ENCODE data around the gene FBXW11. TPM values are rescaled to one million over a fixed set of nuclear protein-coding genes. Genes with fewer than 3 reads are reported as not detected.

Gene FBXW11
- total RNA-seq = 10 to 100 TPM; 60.5 to 61.2 TPM

DNA sequence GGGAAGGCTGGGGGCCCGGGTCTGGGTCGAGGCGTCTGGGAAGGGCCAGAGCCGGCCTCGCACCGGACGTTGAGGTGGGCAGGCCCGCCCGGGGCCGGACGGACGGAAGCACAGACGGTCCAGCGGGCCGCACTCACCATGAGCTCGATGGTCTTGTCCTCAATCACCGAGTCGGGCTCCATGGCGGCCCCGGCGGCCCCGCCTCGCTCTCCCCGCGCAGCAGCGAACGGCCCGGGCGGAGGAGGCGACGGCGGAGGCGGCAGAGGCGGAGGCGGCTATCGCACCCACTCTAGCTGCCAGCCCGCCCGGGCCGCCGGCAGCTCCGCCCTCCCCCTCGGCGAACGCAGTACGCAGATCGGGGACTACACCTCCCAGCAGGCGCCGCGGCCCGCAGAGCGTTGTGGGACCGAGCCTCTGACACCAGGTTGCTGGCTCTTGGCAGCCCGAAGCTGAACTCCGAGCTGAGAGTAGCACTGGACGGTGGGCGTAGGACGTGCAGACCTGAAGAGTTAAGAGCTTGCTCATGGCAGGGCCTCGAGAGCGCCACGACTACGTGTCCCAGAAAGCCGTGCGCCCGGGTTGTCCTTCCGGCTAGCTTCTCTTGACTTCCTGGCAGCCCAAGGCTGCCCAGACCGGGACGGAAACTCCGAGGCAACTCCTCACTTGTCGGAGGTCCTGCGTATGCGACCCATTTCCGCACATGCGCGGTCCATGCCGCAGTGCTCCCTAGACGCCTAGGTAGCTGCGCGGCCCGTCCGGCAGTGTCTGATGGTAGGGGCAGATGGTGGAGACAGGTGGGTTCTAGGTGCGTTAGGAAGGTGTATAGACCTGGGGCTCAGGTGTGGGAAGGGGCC is at the start of gene FBXW11:
Gene FBXW11, minus strand, starts transcription at position 318 of the 854 bp plus-strand sequence. Its CDS starts 136 bp downstream, at position 182.
- ChIA-PET POLR2A (interaction anchor here (0.6 to 1.9 kb wide), 14 partner anchors 8 to 618 kb away, joined by 3 to 8 read pairs (median 3); no protein-coding TSS in a partner anchor), CTCF (interaction anchor here (0.5 to 3.9 kb wide), 13 partner anchors 17 to 100 kb away, joined by 3 to 22 read pairs (median 4); no protein-coding TSS in a partner anchor)

DNA sequence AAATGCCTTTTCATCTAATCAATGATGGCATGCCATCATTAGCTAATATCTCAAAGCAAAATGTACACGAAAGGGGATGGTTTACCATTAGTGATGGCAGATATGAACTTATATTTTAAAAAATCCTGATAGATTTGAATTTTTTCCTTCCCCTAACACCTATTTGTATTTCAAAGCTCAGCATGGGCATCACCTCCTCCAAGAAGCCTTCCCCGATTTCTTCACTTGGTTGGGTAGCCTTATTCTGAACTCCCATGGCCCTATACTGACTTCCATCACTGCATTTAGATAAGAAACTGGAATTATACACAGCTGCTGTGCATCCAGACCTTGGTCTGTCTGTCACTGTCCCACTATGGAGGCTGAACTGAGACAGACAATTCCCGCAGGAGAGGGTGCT is 49.6 kb upstream of the FBXW11 start:
- CTCF ChIA-PET = interaction anchor here (0.7 kb wide), 1 partner anchor 519 kb away, joined by 3 read pairs; no protein-coding TSS in a partner anchor
- POLR2A ChIA-PET = no interaction called here

DNA sequence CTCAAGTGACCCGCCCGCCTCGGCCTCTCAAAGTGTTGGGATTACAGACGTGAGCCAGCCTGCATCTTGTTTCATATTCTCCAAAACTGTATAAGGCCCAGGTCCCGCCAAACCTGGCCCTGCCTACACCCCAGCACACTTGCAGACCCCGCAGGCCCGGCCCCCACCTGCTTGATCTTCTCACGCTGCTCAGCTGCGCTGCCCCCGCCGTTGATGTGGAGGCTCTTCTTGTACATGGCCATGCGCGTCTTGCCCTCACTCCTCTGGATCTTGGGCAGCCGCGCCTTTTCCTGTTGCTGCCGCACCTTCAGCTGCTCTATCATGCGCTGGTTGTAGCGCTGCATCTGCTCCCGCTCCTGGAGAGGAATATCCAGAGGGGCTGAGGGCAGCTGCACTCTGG is 49.0 kb upstream of the FBXW11 start:
- POLR2A ChIA-PET = no interaction called here
- CTCF ChIA-PET = no interaction called here

DNA sequence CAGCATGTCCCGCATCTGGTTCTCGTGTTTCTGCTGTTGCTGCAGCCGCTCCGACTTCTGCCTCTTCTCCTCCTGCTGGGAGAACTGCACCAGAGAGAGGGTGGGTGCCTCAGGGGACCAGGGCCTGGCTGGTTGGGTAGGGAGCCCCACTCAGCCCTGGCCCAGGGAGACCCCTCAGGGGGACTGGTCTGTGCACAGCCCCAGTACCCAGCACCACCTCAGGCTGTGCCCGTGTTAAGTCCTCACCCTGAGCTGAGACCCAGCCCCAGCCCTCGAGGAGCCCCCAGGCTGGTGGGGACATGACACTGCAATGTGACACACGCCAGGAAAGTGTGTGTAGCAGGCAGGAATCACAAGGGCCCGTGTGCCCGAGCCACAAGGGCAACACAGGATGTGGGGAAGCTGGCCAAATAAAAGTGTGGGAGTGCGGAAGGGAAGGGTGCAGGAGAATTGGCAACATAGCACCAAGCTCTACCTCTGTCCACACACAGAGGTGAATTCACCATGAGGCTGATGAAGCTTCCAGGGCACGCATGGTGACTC is 48.2 kb upstream of the FBXW11 start:
- CTCF ChIA-PET = interaction anchor here (1.1 kb wide), 1 partner anchor 9 kb away, joined by 3 read pairs; no protein-coding TSS in a partner anchor
- POLR2A ChIA-PET = no interaction called here

DNA sequence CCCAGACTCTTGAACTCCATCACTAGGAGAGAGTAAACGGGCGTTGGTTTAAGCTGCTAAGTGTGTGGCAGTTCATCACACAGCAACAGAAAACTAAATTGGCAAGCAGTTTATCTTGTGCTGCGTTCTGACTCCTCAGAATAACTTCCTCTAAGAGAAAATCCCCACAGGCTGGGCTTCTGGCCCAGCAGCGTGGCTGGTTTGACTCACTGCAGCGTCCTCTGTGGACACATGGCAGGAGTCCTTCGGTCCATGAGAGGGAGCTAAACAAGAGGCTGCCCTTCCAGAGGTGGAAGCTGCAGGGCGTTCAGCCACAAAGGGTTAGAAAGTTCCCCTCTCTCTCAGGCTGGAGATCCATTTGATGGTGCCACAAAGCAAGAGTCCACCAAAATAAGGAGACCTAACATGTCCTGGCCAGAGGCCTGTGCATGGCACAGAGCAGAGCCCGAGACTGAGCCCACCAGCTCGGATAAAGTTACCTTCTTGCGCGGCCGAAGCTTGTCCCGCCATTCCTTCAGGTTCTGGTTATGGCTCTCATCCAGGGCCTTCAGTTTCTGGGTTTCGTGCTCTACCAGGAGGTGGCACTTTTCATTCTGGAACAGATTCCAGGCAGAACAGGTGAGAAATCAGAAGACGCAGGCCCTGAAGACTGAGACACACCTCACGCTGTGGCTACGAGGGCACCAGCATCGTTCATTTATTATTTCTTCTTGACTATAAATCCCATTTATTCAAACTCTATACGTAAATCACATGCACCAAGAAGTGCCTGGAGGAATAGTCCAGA is 46.2 kb upstream of the FBXW11 start:
- ChIA-PET POLR2A (no interaction called here), CTCF (interaction anchor here (1.1 kb wide), 2 partner anchors 12 to 150 kb away, joined by 3 read pairs; no protein-coding TSS in a partner anchor)

DNA sequence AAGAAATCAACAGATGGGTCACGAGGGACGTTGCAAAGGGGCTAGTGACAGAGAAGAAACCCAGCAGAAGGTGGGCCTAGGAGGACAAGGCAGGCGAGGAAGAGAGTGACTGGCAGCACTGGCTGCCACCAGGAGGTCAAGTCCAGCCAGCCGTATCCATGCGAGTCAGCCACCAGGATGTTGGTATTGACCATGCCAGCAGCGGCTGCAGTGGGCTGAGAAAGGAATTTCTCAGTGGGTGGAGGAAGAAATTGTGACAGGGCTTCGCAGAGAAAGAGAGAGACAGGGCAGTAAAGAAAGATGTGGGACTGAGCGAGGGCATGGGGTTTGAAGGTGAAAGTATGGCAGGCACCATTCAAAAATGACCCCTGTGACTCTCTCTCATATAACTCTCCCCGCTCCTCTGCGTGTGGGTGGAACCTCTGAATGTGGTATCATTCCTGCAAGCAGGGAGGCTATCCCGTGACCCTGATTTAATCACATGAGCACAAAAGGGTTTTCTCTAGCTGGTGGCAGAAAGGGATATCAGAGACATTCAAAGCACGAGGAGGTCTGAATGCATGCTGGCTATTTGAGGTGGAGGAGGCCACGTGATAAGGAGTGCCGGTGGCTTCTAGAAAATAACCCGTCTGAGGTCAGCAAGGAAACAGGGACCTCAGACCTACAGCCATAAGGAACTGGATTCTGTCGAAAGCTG is 45.4 kb upstream of the FBXW11 start:
- POLR2A ChIA-PET = no interaction called here
- CTCF ChIA-PET = interaction anchor here (1.1 kb wide), 1 partner anchor 13 kb away, joined by 3 read pairs; no protein-coding TSS in a partner anchor

DNA sequence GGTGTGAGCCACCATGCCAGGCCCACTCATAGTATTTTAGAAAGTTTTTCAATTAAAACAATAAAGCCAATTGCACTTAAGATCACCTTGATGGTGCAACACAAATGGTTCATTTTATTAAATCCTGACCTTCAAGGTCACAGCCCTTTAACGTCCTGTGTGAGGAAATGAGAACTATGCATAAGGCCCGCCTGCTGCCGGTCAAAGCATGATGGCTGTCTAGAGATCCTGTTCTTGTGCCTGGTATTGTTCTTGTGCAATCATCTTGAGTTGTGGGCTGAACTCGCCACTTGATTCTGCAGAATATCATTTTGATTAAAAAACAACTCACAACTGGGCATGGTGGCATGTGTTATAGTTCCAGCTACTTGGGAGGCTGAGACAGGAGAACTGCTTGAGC is 43.6 kb upstream of the FBXW11 start:
- POLR2A ChIA-PET = no interaction called here
- CTCF ChIA-PET = interaction anchor here (0.7 kb wide), 1 partner anchor 12 kb away, joined by 3 read pairs; no protein-coding TSS in a partner anchor

DNA sequence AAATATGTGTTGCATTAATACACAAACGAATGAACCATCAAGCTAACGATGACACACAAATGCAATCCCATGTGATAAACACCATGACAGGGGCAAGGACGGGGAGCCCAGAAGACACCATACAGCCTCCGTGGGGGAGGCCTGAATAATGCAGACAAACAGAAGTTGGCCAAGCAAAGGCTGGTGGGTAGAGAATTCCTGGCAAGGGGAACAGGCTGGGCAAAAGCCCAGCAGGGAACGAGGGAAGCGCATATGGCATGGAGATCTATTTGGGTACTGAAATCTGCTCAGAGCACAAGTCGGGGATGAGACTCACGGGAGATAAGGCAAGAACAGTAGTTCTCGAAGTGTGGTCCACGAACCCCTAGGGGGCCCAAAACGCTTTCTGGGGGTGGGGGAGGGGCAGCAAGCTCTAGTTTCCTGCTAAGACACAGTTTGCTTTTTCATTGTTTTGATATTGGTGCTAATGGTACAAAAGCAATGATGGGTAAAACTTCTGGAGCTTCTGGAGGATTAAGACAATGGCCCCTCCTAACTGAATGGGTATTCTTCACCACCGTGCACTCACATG is 42.9 kb upstream of the FBXW11 start:
- CTCF ChIA-PET = interaction anchor here (0.5 kb wide), 1 partner anchor 121 kb away, joined by 3 read pairs; no protein-coding TSS in a partner anchor

DNA sequence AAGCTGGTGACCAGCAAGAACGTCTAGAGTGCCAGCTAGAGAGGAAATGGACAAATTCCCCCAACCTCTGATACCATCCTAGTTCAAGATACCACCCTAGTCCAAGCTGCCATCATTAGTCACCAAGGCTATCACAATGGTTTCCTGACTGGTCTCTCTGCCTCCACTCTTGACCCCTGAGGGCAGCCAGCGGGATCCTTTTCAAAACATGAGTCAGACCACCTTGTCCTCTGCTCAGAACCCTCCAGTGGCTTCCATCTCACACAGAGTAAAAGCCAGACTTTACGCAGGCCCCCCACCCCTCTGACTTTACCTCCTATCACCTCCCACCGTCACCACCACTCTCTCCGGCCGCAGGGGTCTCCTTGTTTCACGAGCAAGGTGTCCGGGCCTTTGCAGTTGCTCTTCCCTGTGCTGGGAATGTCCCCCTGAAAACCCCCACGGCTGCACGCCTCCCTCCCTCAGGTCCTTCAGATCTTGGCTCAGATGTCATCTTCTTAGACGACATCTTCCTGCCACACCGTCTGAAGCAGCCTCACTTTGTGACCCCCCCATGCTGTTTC is 42.2 kb upstream of the FBXW11 start:
- ChIA-PET CTCF (no interaction called here), POLR2A (no interaction called here)

More for the DNA sequence above, 42.9 kb upstream of the FBXW11 start:
- POLR2A ChIA-PET = no interaction called here

DNA sequence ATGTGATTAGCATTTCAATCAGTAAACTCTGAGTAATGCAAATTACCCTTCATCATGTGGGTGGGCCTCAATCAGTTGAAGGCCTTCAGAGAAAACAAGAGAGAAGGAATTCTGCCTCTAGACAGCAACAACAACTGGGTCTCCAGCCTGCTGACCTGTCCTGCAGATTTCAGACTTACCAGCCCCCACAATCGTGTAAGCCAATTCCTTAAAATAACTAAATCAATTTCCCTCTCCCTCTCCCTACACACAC is 41.7 kb upstream of the FBXW11 start:
- ChIA-PET POLR2A (no interaction called here), CTCF (interaction anchor here (0.6 kb wide), 1 partner anchor 17 kb away, joined by 3 read pairs; no protein-coding TSS in a partner anchor)

DNA sequence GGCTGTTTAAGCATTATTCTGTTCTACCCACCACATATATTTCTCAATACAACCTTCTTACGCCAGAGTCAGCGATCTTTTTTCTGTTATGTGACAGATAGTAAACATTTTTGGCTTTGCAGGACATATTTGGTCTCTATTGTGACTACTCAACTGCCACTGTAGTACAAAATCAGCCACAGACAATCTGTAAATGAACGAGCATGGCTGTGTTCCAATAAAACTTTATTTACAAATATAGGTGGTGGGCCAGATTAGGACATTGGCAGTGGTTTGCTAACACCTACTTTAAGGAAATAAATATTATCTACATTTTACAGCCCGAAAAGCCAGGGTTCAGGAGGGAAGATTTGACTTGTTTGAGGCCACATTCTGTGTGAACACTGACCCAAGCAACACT is 40.2 kb upstream of the FBXW11 start:
- CTCF ChIA-PET = no interaction called here
- POLR2A ChIA-PET = no interaction called here

DNA sequence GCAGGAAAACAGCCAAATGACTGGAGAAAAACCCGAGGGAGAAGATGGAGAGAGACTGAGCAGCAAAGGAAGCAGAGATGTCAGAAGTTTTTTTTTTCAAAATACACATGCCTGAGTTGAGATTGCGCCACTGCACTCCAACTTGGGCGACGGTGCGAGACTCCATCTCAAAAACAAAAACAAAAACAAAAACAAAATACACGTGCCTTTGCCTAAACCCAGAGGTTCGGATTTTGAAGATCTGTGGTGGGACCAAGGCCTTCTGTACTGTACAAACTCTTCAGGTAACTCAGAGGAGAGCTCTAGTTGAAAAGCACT is 38.8 kb upstream of the FBXW11 start:
- ChIA-PET POLR2A (interaction anchor here (0.7 kb wide), 1 partner anchor 162 kb away, joined by 4 read pairs; no protein-coding TSS in a partner anchor), CTCF (interaction anchor here (0.8 to 1.0 kb wide), 2 partner anchors 11 to 143 kb away, joined by 3 read pairs; partner anchors contain the start of gene STK10)

DNA sequence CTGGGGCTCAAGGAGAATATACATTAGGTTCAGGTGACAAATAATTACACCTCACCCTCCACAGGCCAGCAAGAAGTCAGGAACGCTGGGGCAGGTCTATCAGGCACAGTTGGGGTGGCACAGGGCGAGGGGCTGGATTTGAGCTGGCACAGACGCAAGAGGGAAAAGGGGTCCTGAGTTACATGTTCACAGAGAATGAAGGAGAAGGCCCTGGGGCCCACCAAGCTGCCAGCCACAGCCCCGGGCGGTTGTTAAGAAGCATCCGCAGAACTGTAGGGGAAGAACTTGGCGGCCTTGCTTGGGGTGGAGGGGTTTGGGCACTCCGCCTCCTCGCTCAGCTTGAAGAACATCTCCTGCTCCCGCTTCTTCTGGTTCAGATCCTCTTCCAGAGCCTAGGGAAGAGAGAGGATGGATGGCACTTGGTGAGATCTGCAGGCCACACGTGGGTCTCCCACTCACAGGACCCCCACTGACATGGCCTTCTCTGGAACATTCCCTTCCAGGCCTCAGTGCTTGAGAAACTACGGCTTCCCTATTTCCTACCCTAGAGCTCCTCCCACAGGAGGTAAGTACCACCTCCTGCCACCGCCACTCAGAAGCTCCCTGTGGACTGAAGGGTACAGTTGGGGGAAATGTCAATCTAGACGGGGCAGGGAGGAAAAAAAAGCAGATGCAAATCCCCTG is 38.3 kb upstream of the FBXW11 start:
- ChIA-PET CTCF (interaction anchor here (1.0 kb wide), 1 partner anchor 144 kb away, joined by 3 read pairs; the partner anchor contains the start of gene STK10), POLR2A (interaction anchor here (0.7 kb wide), 1 partner anchor 163 kb away, joined by 4 read pairs; no protein-coding TSS in a partner anchor)

DNA sequence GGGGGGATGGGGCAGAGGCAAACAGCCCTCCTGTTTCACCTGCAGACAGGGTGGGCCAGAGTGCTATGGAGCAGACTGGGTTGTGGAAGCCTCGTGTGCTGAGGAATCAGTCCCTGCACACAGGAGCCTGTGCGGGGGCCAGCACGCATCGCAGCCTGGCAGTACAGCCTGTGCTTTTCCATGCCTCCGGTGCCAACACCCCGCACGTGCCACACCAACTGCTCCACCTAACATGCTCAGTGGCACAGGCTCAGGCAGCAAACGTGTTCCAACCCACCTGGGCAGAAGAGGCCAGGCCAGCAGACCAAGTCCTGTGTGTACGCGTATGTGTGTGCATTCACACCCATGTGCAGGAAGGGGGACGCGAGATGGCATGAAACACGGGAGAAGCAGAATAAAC is 37.4 kb upstream of the FBXW11 start:
- CTCF ChIA-PET = no interaction called here
- POLR2A ChIA-PET = no interaction called here

DNA sequence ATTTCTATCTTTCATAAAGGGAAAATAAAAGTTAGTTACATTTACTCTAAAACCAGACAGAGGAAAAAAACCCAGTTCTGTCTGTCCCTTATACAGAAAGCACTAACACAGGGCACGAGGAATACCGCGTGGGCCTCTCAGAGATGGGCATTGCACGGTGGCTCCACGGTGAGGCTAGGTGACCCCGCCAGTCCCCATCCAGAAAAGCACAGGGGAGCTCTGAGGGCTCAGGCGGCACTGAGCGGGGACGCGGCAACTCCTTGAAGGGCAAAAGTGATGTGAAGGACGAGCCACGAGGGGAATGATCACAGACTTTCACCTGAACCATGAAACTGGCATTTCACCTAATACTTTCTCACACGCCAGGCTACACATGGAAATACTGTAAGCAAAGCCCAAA is 35.7 kb upstream of the FBXW11 start:
- POLR2A ChIA-PET = no interaction called here
- CTCF ChIA-PET = interaction anchor here (0.7 to 2.2 kb wide), 3 partner anchors 17 to 132 kb away, joined by 4 to 12 read pairs (median 5); no protein-coding TSS in a partner anchor

DNA sequence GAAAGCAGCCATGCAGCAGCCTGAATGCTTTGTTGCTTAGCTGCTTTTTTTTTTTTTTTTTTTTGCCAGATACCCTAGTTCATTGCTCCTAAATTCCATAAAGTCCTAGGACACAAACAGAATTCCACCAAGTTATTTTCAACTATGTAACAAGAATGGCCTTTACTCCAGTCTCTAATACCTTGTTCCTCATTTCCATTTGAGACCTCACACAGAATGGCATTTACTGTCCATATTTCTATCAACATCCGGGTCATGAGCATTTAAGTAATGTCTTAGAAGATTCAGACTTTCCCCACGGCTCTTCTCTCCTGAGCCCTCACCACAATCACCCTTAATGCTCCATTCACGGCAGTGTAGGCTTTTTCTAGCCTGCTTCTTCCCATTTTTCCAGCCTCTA is 31.7 kb upstream of the FBXW11 start:
- CTCF ChIA-PET = interaction anchor here (0.7 to 1.0 kb wide), 2 partner anchors 32 to 103 kb away, joined by 3 to 4 read pairs; partner anchors contain the start of gene FBXW11

DNA sequence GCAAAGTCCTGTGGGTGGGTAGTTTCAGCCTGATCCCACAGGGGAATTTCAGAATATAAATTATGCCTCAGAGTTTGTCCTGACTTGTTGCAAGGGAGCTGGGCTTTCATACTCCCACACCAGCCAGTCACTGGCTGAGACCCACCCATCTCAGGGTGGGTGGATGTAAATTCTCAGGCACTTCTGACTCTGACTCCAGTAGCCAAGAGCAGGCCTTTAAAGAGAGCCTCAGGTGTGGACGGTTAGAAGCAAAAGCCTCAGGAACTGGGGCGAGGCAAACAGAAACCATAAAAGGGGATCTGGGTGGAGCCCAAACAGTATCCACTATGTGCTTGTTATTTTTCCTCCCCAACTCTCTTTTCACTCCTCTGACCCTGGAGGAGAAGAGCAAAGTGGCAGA is 28.6 kb upstream of the FBXW11 start:
- CTCF ChIA-PET = no interaction called here
- POLR2A ChIA-PET = no interaction called here

More for the DNA sequence above, 31.7 kb upstream of the FBXW11 start:
- POLR2A ChIA-PET = no interaction called here

DNA sequence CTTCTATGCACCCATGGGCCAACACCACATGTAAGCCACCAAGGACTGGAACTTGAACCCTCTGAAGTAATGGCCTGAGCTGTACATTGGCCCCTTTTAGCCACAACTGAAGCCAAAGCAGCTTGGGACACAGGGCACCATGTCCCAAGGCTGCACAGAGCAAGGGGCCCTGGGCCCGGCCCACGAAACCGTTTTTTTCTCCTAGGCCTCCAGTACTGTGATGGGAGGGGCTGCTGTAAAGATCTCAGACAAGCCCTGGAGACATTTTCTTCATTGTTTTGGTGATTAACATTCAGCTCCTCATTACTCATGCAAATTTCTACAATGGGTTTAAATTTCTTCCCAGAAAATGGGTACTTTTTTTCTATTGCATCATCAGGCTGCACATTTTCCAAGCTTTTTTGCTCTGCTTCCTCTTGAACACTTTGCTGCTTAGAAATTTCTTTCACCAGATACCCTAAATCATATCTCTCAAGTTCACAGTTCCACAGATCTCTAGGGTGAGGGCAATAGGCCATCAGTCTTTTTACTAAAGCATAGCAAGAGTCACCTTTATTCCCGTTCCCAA is 25.5 kb upstream of the FBXW11 start:
- ChIA-PET POLR2A (no interaction called here), CTCF (no interaction called here)

Data from activated CD8-positive, alpha-beta memory T cell treated with anti-CD3 and anti-CD28 coated beads for 36 hours (primary cell).